ENCODE measurements around the gene TCHHL1.

GRCh38 chr1:152078831-152079441 is 9.9 kb downstream of the TCHHL1 start:
- no peak for TF ChIP-seq CTCF (IDR thresholded peaks at IDR 0.05)
- no peak for TF ChIP-seq POLR2A (IDR thresholded peaks at IDR 0.05)

All from lower leg skin (tissue), 3 donors.